Left ventricle myocardium inferior (tissue), 1 donor: Measurements from ENCODE around the gene SETDB2. TPM values are rescaled to one million over a fixed set of nuclear protein-coding genes. Genes with fewer than 3 reads are reported as not detected.

Experiments
- DNase-seq: peaks from one replicate; pipeline ENCODE4 v3.0.0-alpha.2; 2020
- H3K27ac ChIP-seq: fragments of 200-600 bp; replicated peaks from 2 replicates; pipeline ENCODE4 v1.8.0; 2021
- H3K27me3 ChIP-seq: fragments of 200-600 bp; 2 replicates; pipeline ENCODE4 v1.8.0; 2021; ENCODE audit warnings: low read depth
- H3K36me3 ChIP-seq: fragments of 200-600 bp; 2 replicates; pipeline ENCODE4 v1.8.0; 2021
- H3K4me1 ChIP-seq: fragments of 200-600 bp; 2 replicates; pipeline ENCODE4 v1.8.0; 2021
- H3K4me3 ChIP-seq: fragments of 200-600 bp; 2 replicates; pipeline ENCODE4 v1.8.0; 2021; ENCODE audit warnings: mild to moderate bottlenecking, moderate library complexity
- H3K9me3 ChIP-seq: fragments of 200-600 bp; replicated peaks from 2 replicates; pipeline ENCODE4 v1.8.0; 2021
- intact Hi-C: fragments of 100-400 bp; cut with micrococcal nuclease; formaldehyde crosslinking; loops from one replicate; pipeline ENCODE4 v1.11.0; 2022
- total RNA-seq: library from RNA; stranded (reverse); fragmentation: NEBNext Ultra II Directional; extraction: Animal tissue kit (Norgen Biotek cat#: 25700); gene quantifications from one replicate; pipeline ENCODE4 v1.2.1, GENCODE V29; 2021
- TF ChIP-seq, protein P1 (sequence below): fragments of 200-600 bp; IDR thresholded peaks from 2 replicates; pipeline ENCODE4 v1.8.0; 2021; ENCODE audit warnings: antibody characterized with exemption, mild to moderate bottlenecking, borderline replicate concordance
- donor health status: DM: no; HTN: yes; CAD: no; lungs with severe emphysema.

The SETDB2 gene
- total RNA-seq, 1 donor from 2014 or later: 17.8 TPM

DNA sequence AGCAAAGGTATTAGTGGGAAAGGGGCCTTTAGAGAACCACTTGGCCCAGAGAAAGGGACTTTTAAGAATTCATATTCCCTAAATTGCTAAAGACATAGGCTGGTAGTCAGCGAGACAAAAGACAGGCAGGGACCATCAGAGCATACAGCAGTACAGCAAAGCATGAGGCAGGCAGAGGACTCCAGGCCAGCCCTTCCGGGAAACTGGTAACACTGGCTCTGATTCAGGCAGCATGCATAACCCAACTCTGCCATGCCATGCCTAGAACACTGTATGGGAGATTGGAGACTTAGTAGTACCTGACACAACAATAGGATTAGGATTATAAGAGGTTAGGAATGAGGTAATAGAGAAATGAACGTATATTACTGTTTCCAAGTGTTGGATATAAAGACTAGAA, 35.1 kb upstream of the SETDB2 start:
- TF ChIP-seq, protein P1, sequence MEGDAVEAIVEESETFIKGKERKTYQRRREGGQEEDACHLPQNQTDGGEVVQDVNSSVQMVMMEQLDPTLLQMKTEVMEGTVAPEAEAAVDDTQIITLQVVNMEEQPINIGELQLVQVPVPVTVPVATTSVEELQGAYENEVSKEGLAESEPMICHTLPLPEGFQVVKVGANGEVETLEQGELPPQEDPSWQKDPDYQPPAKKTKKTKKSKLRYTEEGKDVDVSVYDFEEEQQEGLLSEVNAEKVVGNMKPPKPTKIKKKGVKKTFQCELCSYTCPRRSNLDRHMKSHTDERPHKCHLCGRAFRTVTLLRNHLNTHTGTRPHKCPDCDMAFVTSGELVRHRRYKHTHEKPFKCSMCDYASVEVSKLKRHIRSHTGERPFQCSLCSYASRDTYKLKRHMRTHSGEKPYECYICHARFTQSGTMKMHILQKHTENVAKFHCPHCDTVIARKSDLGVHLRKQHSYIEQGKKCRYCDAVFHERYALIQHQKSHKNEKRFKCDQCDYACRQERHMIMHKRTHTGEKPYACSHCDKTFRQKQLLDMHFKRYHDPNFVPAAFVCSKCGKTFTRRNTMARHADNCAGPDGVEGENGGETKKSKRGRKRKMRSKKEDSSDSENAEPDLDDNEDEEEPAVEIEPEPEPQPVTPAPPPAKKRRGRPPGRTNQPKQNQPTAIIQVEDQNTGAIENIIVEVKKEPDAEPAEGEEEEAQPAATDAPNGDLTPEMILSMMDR: no peak
- DNase-seq: no peak
- no peak overlapping the region for H3K4me3 ChIP-seq
- H3K9me3 ChIP-seq: peaks cover 18% of the 10 kb centered on the region
- peaks cover 5% of the 10 kb centered on the region for H3K4me1 ChIP-seq
- H3K27me3 ChIP-seq: no peaks in the 10 kb centered on the region
- intact Hi-C loops: no loop called here
- peaks cover 11% of the 10 kb centered on the region for H3K36me3 ChIP-seq
- no peak overlapping the region for H3K27ac ChIP-seq

- H3K27ac ChIP-seq: no peak overlapping the region
- DNase-seq: no peak
- intact Hi-C loops: no loop called here
- peaks cover 1% of the 10 kb centered on the region for H3K36me3 ChIP-seq
- H3K4me1 ChIP-seq: peaks cover 5% of the 10 kb centered on the region
- peaks cover 8% of the 10 kb centered on the region for H3K9me3 ChIP-seq
- TF ChIP-seq, protein P1: no peak
- H3K4me3 ChIP-seq: no peak overlapping the region
- H3K27me3 ChIP-seq: no peaks in the 10 kb centered on the region
Measured at GRCh38 chr13:49410006-49410405, 34.1 kb upstream of the SETDB2 start.

DNA sequence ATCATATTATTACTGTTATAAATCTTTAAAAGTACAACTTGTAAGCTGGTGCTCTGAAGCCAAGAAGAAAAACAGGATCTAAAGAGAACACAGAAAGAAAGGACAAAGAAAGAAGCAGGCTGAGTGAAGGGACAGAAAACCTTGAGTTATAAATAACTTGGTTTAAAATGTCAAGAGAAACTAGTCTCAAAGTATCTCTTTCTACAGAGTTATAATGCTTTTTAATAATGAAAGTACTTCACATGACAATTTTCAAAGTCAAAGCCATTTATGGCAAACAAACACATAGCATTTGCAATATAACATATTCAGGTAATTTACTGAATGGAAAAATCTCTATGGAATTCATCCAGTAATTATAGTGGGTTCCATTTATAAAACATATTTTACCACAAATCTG, 33.6 kb upstream of the SETDB2 start:
- H3K9me3 ChIP-seq: peaks cover 4% of the 10 kb centered on the region

GRCh38 chr13:49411353-49411752, 32.7 kb upstream of the SETDB2 start:
- Histone ChIP-seq H3K4me3 (no peak overlapping the region), H3K27me3 (no peaks in the 10 kb centered on the region), H3K27ac (no peak overlapping the region), H3K4me1 (peaks cover 5% of the 10 kb centered on the region), H3K9me3 (no peaks in the 10 kb centered on the region), H3K36me3 (no peaks in the 10 kb centered on the region)
- DNase-seq: no peak
- TF ChIP-seq, protein P1: no peak
- intact Hi-C loops: no loop called here

More for the DNA sequence above, 33.6 kb upstream of the SETDB2 start:
- DNase-seq: no peak
- H3K36me3 ChIP-seq: no peaks in the 10 kb centered on the region
- no peak overlapping the region for H3K4me3 ChIP-seq
- no peaks in the 10 kb centered on the region for H3K27me3 ChIP-seq
- intact Hi-C loops: no loop called here
- TF ChIP-seq, protein P1: no peak
- peaks cover 5% of the 10 kb centered on the region for H3K4me1 ChIP-seq
- no peak overlapping the region for H3K27ac ChIP-seq

DNA sequence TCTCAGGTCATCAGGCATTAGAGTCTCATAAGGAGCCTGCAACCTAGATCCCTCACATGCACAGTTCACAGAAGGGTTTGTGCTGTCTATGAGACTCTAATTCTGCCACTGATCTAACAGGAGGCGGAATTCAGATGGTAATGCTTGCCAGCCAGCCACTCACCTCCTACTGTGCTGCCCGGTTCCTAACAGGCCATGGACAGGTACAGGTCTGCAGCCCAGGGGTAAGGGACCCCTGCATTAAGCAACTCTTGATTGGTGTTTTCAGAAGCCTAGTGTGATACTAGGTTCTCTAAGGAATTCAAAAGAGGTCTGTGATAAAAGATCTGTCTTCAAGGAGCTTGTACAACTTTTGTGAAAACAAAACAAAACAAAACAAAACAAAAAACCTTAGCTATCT, 31.3 kb upstream of the SETDB2 start:
- no peaks in the 10 kb centered on the region for H3K36me3 ChIP-seq
- intact Hi-C loops: no loop called here
- no peaks in the 10 kb centered on the region for H3K9me3 ChIP-seq
- no peaks in the 10 kb centered on the region for H3K27me3 ChIP-seq
- no peak overlapping the region for H3K27ac ChIP-seq
- no peak for DNase-seq
- peaks cover 5% of the 10 kb centered on the region for H3K4me1 ChIP-seq
- no peak overlapping the region for H3K4me3 ChIP-seq
- TF ChIP-seq, protein P1: no peak

DNA sequence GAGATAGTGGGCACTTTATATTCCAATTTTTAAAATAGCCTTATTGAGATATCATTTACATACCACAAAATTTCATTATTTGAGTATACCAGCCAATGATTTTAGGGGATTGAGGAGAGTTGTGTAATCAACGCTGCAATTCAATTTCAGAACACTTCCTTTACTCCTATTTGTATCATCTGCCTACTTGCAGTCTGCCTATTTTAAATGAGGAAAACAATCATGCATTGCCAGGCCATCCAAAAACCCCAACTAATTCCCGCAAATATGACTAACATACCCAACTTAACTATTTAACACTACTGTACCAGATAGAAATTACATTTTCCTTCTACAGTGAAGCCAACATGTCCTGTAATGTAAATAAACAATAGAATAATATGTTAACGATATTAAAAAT, 26.9 kb upstream of the SETDB2 start:
- intact Hi-C loops: no loop called here
- Histone ChIP-seq H3K36me3 (no peaks in the 10 kb centered on the region), H3K4me3 (no peak overlapping the region), H3K4me1 (no peaks in the 10 kb centered on the region), H3K27ac (no peak overlapping the region), H3K9me3 (no peaks in the 10 kb centered on the region), H3K27me3 (no peaks in the 10 kb centered on the region)
- no peak for DNase-seq
- TF ChIP-seq, protein P1: no peak
